Measurements from ENCODE around the gene MCOLN3. TPM values are rescaled to one million over a fixed set of nuclear protein-coding genes. Genes with fewer than 3 reads are reported as not detected.

Gene MCOLN3
- polyA plus RNA-seq, 1 of the 3 experiments (the other 2 are of a cell fraction): not detected

- H3K79me2 ChIP-seq (ENCODE audit: insufficient read depth): no peaks in the 10 kb centered on the region
- POLR2A ChIA-PET: no interaction called here
- H3K36me3 ChIP-seq (replicated peaks in 1 of 2; ENCODE audit: control insufficient read depth in 1 of 2, insufficient read depth in 2 of 2, low read length in 1 of 2): no peaks in the 10 kb centered on the region
- no peak for DNase-seq
- H4K20me1 ChIP-seq (ENCODE audit: insufficient read depth): no peaks in the 10 kb centered on the region
- H3K9me3 ChIP-seq: no peaks in the 10 kb centered on the region; the same call in 1 of the 2 replicates
- no peaks in the 10 kb centered on the region for H3K9me2 ChIP-seq
- TF ChIP-seq, protein P1, sequence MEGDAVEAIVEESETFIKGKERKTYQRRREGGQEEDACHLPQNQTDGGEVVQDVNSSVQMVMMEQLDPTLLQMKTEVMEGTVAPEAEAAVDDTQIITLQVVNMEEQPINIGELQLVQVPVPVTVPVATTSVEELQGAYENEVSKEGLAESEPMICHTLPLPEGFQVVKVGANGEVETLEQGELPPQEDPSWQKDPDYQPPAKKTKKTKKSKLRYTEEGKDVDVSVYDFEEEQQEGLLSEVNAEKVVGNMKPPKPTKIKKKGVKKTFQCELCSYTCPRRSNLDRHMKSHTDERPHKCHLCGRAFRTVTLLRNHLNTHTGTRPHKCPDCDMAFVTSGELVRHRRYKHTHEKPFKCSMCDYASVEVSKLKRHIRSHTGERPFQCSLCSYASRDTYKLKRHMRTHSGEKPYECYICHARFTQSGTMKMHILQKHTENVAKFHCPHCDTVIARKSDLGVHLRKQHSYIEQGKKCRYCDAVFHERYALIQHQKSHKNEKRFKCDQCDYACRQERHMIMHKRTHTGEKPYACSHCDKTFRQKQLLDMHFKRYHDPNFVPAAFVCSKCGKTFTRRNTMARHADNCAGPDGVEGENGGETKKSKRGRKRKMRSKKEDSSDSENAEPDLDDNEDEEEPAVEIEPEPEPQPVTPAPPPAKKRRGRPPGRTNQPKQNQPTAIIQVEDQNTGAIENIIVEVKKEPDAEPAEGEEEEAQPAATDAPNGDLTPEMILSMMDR (IDR thresholded peaks at IDR 0.05): no peak
- no peak for TF ChIP-seq CHD2 (IDR thresholded peaks at IDR 0.05; ENCODE audit: low read length, partially characterized antibody)
- TF ChIP-seq MEF2A (IDR thresholded peaks at IDR 0.05; ENCODE audit: borderline replicate concordance, low read depth): no peak
- TF ChIP-seq NFIC (IDR thresholded peaks at IDR 0.05; ENCODE audit: borderline replicate concordance): no peak
- TF ChIP-seq EP300 (IDR thresholded peaks at IDR 0.05; ENCODE audit: borderline replicate concordance in 1 of 2, low read depth in 1 of 2, low read length in 1 of 2): no peak
- TF ChIP-seq SMC3 (IDR thresholded peaks at IDR 0.05; ENCODE audit: low read depth, low read length): no peak
- TF ChIP-seq USF2 (IDR thresholded peaks at IDR 0.05; ENCODE audit: borderline replicate concordance, low read depth, low read length): no peak
- CTCF ChIA-PET: interaction anchor here (0.6 kb wide), 1 partner anchor 178 kb away, joined by 3 read pairs; no protein-coding TSS in a partner anchor
- H3F3A ChIP-seq (replicated peaks; ENCODE audit: insufficient read depth): no peaks in the 10 kb centered on the region
- no peak overlapping the region for H2AFZ ChIP-seq (ENCODE audit: low read depth)
- H3K27ac ChIP-seq (ENCODE audit: low read depth in 2 of 2, low read length in 1 of 2): no peak overlapping the region
- no peak overlapping the region for H3K4me3 ChIP-seq (ENCODE audit: low read depth in 2 of 2, low read length in 1 of 2)
- no peak overlapping the region for H3K9ac ChIP-seq
- no peak overlapping the region for H3K4me2 ChIP-seq
- peaks cover 5% of the 10 kb centered on the region; the same call in 1 of the 2 replicates for H3K27me3 ChIP-seq (ENCODE audit: insufficient read depth)
- H3K4me1 ChIP-seq (ENCODE audit: control insufficient read depth in 1 of 2, insufficient read depth in 2 of 2, low read depth in 1 of 2, low read length in 1 of 2): no peaks in the 10 kb centered on the region
Measured at GRCh38 chr1:85089203-85089602, 40.9 kb upstream of the MCOLN3 start.

- Histone ChIP-seq H3K4me1 (ENCODE audit: control insufficient read depth in 1 of 2, insufficient read depth in 2 of 2, low read depth in 1 of 2, low read length in 1 of 2) (no peaks in the 10 kb centered on the region), H3F3A (replicated peaks; ENCODE audit: insufficient read depth) (no peaks in the 10 kb centered on the region), H3K9me3 (no peaks in the 10 kb centered on the region; the same call in 1 of the 2 replicates), H3K4me3 (ENCODE audit: low read depth in 2 of 2, low read length in 1 of 2) (no peak overlapping the region), H2AFZ (ENCODE audit: low read depth) (no peak overlapping the region), H3K36me3 (replicated peaks in 1 of 2; ENCODE audit: control insufficient read depth in 1 of 2, insufficient read depth in 2 of 2, low read length in 1 of 2) (no peaks in the 10 kb centered on the region), H3K4me2 (no peak overlapping the region), H3K9ac (no peak overlapping the region), H3K79me2 (ENCODE audit: insufficient read depth) (no peaks in the 10 kb centered on the region), H3K27me3 (ENCODE audit: insufficient read depth) (peaks cover 5% of the 10 kb centered on the region; the same call in 1 of the 2 replicates), H3K27ac (ENCODE audit: low read depth in 2 of 2, low read length in 1 of 2) (no peak overlapping the region), H4K20me1 (ENCODE audit: insufficient read depth) (no peaks in the 10 kb centered on the region), H3K9me2 (no peaks in the 10 kb centered on the region)
- POLR2A ChIA-PET: no interaction called here
- WGBS (ENCODE audit: low lambda C conversion rate): 7% methylated on average over 2 of the region's 2 CpGs
- no peak for DNase-seq
- CTCF ChIA-PET: interaction anchor here (0.6 kb wide), 1 partner anchor 178 kb away, joined by 3 read pairs; no protein-coding TSS in a partner anchor
- TF ChIP-seq RXRA (IDR thresholded peaks at IDR 0.05; ENCODE audit: borderline replicate concordance, low read depth) (no peak), JUND (IDR thresholded peaks at IDR 0.05) (no peak), MEF2A (IDR thresholded peaks at IDR 0.05; ENCODE audit: borderline replicate concordance, low read depth) (no peak), RAD21 (IDR thresholded peaks at IDR 0.05; ENCODE audit: low read length) (no peak), USF1 (IDR thresholded peaks at IDR 0.05; ENCODE audit: borderline replicate concordance, low read depth) (no peak), SMC3 (IDR thresholded peaks at IDR 0.05; ENCODE audit: low read depth, low read length) (no peak), POLR2AphosphoS5 (IDR thresholded peaks at IDR 0.05; ENCODE audit: low read depth, low read length) (no peak), FOSL2 (IDR thresholded peaks at IDR 0.05; ENCODE audit: borderline replicate concordance, low read depth) (no peak)
- TF ChIP-seq, protein P1 (IDR thresholded peaks at IDR 0.05): no peak
Measured at GRCh38 chr1:85088408-85088784, 40.1 kb upstream of the MCOLN3 start.

Measured in SK-N-SH (cell line).